Activated effector memory CD4-positive, alpha-beta T cell treated with anti-CD3 and anti-CD28 coated beads, Interleukin-2, amount 50 U/mL, for 16 hours (primary cell): Measurements from ENCODE around the gene CDCA3.
"Not testable (repeated sequence)": the region's sequence is repeated elsewhere in the genome, so short reads cannot be mapped to it uniquely, and the experiment has no call there.

Source experiments
- DNase-seq: peaks from one replicate; pipeline ENCODE4 v3.0.0-alpha.2; 2020

Gene CDCA3

GRCh38 chr12:6872073-6873048 lies 21.3 kb upstream of the CDCA3 start:
- peak; percentile 94 for DNase-seq

- DNase-seq, result peak; percentile 75
Observed at GRCh38 chr12:6871052-6871957, 20.2 kb upstream of the CDCA3 start.

GRCh38 chr12:6870304-6870703 lies 19.2 kb upstream of the CDCA3 start:
- DNase-seq, result not testable (repeated sequence)

- DNase-seq, result peak; percentile 94
Observed at GRCh38 chr12:6869049-6870021, 18.2 kb upstream of the CDCA3 start.

GRCh38 chr12:6868211-6869048 lies 17.3 kb upstream of the CDCA3 start:
- DNase-seq, result peak; percentile 70

- DNase-seq, result peak; percentile 92
Observed at GRCh38 chr12:6867413-6868210, 16.5 kb upstream of the CDCA3 start, which contains the start of gene TPI1. Gene TPI1, plus strand, starts transcription at chr12:6867531. Its CDS starts 36 bp downstream, at chr12:6867567.

GRCh38 chr12:6866920-6867412 lies 15.9 kb upstream of the CDCA3 start:
- DNase-seq, result no peak

- no peak for DNase-seq
Observed at GRCh38 chr12:6866163-6866919, 15.3 kb upstream of the CDCA3 start.

GRCh38 chr12:6865307-6865706 lies 14.2 kb upstream of the CDCA3 start:
- DNase-seq, result not testable (repeated sequence)

GRCh38 chr12:6863586-6864321 lies 12.7 kb upstream of the CDCA3 start:
- DNase-seq, result no peak

- DNase-seq, result no peak
Observed at GRCh38 chr12:6863033-6863432, 11.9 kb upstream of the CDCA3 start.

- DNase-seq, result no peak
Observed at GRCh38 chr12:6861391-6861790, 10.3 kb upstream of the CDCA3 start.

GRCh38 chr12:6860942-6861341 lies 9.9 kb upstream of the CDCA3 start:
- DNase-seq, result no peak

GRCh38 chr12:6860116-6860515 lies 9.0 kb upstream of the CDCA3 start:
- DNase-seq, result no peak

GRCh38 chr12:6858799-6859198 lies 7.7 kb upstream of the CDCA3 start:
- no peak for DNase-seq

- DNase-seq, result no peak
Observed at GRCh38 chr12:6855322-6855721, 4.2 kb upstream of the CDCA3 start.

- DNase-seq, result no peak
Observed at GRCh38 chr12:6854036-6854435, 3.0 kb upstream of the CDCA3 start.

- DNase-seq, result no peak
Observed at GRCh38 chr12:6853626-6854025, 2.5 kb upstream of the CDCA3 start.
